HT-29 (cell line): ENCODE measurements around the gene PCDH9. TPM values are rescaled to one million over a fixed set of nuclear protein-coding genes. Genes with fewer than 3 reads are reported as not detected.

ENCODE experiments used
- DNase-seq: peaks from one replicate; pipeline ENCODE4 v3.0.0-alpha.2; 2015; ENCODE audit warnings: low spot score
- total RNA-seq: library from RNA; depleted of rRNA; stranded (reverse); fragments of >200 nt; shearing (Covaris generic); gene quantifications from 2 replicates; pipeline ENCODE4 v1.2.3, GENCODE V29; 2014

PCDH9 gene
- total RNA-seq, 1 experiment from 2014 or later = not detected

GRCh38 chr13:66844933-66845332, 385.2 kb downstream of the PCDH9 start:
- no peak for DNase-seq

DNA sequence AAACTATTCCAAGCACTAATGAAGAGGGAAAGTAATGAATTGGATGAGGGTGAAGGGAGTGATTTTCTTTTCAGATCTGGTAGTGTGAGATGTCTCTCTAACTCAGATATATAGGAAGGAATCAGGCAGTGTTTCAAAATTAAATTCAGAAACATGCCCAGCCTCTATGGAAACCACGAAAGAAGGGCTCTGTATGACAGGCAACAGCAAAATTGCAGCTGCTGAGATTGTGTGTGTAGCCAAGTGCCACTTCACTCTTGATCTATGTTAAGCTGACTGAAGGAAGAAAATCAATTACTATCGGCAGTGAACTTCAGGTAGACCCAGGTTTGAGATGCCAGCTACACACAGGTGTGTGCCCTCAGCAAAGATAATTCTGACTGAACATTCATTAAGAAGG, 387.4 kb downstream of the PCDH9 start:
- no peak for DNase-seq

GRCh38 chr13:66840621-66841020, 389.5 kb downstream of the PCDH9 start:
- DNase-seq = no peak

GRCh38 chr13:66837246-66837645, 392.9 kb downstream of the PCDH9 start:
- no peak for DNase-seq

GRCh38 chr13:66835040-66835628, 395.0 kb downstream of the PCDH9 start:
- peak; percentile 11 for DNase-seq

DNA sequence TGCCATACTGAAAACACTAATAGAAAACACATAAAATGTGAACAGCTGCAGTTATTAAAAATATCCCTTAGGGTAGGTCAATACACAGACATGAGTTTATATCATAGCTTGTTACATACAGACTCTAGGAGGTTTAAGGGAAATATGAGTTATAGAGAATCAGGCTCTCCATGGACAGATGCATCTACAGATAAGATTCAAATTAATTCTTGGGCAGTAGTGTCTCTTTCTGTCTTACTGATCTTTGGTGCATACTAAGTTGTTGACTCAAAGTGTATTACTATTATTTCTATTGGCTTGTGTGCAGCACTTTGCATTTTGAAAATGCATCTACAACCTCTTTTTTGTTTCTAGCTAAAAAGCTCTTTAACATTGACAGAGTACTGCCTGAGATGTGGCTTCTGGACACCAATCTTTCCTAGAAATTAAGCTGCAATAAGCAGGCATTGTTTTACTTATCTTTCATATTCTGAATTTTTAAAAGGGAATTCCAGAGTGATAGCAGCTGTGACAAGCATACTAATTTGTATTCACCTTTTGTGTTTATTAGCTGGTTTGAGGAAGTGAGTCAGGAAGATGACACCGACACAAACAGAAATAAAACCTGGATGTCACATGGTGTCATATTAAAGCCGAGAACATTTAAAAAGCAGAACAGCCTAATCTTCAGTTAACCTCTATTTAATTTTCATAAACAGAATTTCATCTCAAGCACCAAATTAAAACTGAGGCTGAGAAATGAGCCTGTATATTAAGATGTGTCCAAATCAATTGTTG, 399.0 kb downstream of the PCDH9 start:
- no peak for DNase-seq

DNA sequence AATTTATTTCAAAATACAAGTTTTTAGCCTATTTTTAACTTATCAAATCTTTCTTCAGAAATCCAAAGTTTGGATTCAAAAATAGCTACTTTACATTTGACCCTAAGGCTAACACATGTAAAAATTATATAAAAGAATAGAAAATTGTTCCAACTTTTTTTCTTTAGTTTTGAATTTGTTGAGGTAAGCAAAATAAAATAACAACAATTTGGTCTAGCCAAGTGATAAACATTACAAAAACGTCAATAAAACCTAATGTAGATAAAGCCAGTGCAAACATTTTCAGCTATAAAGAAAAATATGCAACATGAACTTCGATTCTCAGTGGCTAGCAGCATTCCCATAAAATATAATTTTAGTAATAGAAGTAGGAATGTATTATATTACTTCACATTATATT, 400.3 kb downstream of the PCDH9 start:
- DNase-seq = no peak

- DNase-seq = no peak
Observed at GRCh38 chr13:66826398-66826797, 403.7 kb downstream of the PCDH9 start.

DNA sequence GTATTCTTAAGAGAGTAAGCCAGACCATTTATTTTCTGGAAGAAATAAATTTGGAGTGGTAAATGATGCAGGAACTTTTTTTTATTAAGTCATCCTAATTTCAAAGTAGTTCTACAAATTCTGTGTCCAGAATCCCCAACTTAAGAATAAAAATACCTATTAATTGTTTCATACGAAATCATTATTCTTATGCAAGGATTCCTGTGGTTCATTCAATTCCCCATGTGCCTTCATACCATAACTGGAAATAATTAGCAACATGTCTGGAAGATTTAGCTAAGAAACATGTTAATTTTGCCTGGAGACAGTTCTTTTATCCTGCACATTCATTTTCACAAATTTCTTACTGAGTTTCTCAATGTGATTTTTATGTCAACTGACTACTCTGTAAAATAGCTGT, 408.6 kb downstream of the PCDH9 start:
- no peak for DNase-seq

DNA sequence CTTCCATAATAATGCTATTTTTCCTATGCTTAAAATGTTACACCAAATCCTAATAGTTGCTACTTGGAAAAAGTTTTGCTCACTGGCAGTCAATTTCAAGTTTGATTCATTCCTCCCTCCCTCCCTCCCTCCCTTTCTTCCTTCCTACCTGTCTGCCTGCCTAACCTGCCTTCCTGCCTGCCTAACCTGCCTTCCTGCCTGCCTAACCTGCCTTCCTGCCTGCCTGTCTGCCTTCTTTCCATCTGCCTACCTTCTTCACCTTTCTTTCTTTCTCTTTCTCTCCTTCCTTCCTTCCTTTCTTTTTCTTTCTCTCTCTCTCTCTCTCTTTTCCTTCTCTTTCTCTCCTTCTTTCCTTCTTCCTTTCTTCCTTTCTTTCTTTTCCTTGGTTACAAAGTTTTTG, 418.7 kb downstream of the PCDH9 start:
- DNase-seq = no peak

- no peak for DNase-seq
Observed at GRCh38 chr13:66809485-66809884, 420.7 kb downstream of the PCDH9 start.

DNA sequence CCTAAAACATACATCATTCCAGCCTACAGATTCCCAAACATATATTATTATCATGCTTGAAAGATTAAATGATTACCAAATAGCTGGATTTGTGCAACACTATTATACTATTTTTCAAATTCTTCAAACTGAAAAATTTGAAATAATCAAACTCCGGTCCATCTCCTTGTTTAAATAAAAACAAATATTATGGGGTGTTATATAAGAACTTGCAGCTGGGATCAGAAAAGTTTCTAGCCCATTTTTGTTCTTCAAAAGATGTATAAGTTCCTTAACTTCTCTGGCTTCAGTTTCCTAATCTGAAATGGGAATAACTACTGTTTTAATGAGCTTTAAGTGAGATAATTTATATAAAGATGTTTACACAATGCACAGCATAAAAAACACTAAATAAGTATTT, 422.9 kb downstream of the PCDH9 start:
- DNase-seq = no peak

- DNase-seq = no peak
Observed at GRCh38 chr13:66805657-66806056, 424.5 kb downstream of the PCDH9 start.

GRCh38 chr13:66803808-66804456, 426.2 kb downstream of the PCDH9 start:
- DNase-seq = no peak

DNA sequence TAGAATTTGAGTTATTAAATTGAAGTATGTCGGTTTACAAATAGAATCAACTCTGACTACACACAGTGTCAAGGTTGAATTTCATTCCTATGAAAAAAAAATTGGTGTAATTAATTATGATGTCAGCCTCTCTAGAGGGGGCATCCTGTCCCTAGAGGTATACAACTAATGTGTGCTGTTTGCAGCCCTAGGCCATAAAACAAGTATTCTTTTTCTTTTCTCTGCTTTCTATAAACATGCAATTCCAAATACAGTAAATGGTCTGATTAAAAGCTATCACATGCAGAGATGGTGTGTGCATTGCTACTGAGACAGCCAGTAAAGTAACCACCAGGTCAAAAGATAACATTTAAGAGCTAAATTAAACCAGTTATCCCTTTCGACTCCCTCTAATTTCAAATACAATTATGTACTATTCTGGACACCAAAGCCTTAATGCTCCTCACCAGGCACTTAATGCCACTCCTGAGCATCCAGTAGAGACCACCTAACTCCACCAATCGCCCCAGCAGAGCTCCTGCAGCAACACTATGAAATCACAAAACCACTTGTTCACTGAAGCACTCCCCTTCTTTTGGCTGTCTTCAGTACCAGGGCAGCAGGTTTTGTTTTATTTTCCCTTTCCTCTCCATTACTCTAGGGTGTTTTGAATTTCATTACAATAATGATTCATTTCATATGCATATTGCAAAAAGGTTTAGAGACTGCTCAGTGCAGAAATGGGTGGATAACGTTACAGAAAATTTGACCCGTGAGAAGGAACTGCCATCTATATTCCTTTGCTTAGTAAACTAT, 426.9 kb downstream of the PCDH9 start:
- DNase-seq = no peak

GRCh38 chr13:66795636-66796035, 434.5 kb downstream of the PCDH9 start:
- peak; percentile 8 for DNase-seq

GRCh38 chr13:66794340-66795031, 435.6 kb downstream of the PCDH9 start:
- DNase-seq = peak; percentile 6

DNA sequence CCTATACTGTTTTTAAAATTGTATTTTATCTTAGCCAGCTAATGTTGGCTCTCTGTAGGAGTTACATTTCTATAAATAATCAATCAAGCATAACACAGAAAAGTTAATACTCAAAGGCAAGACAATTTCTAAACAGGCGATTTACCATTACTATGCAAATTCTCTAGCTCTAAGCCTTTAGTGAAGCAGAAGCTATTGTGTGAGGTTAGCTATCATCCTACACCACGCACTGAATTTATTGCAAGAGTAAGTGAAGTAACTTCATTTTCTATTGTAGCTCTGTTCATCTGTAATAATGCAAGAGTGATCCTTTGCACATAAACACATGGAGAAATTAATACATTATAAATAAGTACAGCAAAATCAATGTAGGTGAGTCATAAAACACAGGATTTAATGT, 439.3 kb downstream of the PCDH9 start:
- DNase-seq = no peak

DNA sequence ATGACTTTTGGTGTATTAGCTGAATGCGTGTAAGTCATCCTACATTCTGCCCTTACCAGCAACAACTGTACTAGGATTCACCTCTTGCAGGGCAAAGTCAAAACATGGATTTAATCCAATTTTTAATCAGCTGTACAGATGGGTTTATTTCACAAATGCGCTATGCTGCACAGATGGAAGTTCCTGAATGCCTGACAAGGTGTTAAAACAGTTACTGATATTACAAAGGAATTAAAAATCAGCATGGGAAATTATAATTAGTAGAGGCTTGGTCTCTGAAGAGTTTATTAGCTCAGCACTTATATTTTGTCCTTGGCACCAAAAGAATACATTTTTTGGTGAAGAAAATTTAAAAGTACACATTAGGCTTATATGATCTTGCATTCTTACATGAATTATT, 448.9 kb downstream of the PCDH9 start:
- no peak for DNase-seq

DNA sequence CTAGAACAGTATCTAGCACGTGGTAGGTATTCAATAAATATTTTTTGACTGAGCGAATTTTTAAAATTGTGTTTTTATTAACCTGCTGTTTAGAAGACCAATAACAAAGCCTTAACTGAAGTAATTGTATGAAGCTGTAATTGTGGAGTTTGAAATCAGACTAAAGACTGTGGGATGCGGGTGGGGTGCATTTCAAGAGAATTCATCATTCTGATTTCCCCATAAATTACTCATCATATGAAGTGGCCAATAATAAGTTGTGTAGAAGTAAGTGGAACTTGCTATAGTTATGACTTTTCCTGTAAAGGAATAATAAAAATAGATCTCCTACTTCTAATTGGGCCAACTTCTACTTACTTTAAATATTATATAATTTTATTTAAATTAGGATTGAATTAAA, 449.3 kb downstream of the PCDH9 start:
- DNase-seq = no peak

DNA sequence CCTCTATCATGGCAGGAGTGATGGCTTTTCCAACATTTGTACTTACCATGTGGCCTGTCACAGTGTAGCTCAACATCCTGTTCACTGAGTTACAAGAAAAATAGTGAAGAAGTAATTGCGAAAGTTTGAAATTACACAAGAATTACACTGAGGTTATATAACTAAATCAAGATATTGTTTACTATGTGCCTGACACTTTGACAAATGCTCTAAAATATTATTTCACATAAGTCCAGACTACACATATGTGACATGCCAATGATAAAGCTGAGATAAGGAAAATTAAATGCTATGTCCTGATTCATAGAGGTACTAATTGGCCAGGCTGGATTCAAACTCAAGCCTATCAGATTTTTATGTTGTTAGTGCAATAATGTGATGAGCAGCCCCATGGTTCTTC, 451.7 kb downstream of the PCDH9 start:
- no peak for DNase-seq

DNA sequence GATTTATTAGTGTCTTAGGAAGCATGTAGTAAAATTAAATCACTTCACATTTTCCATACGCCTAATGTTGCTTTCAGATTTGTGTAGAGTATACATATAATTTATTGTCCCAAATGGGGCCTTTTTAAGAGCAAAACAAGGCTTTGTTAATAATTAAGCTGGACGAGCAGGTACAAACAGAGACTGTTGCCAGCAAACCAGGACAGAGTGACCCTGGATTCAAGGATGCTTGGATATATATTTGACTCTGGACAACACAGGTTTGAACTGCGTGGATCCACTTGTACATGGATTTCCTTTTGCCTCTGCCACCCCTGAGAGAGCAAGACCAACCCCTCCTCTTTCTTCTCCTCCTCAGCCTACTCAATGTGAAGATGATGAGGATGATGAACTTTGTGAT, 454.9 kb downstream of the PCDH9 start:
- no peak for DNase-seq
